ENCODE data around the gene CPVL.

The CPVL gene

GRCh38 chr7:29090836-29091601 lies 55.3 kb downstream of the CPVL start:
- no peak for DNase-seq (ENCODE audit: low spot score)

- DNase-seq (ENCODE audit: low spot score), result no peak
Measured at GRCh38 chr7:29090151-29090805, 56.1 kb downstream of the CPVL start.

DNA sequence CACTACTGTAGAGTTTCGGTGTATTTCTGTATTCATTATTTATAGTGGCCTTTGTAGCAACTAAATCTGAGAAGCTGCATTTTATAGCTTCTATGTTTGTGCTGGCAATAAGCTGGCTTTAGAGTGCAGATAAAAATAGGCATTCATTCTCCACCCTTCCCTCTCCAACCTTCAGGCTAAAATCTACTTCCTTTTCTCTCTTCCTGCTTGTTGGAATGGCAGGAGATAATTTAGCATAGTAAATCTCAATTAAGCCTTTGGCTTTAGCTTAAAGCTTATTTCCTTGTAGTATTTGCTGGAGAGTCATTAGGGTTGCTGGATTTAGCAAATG lies 58.5 kb downstream of the CPVL start:
- DNase-seq (ENCODE audit: low spot score), result no peak

GRCh38 chr7:29086545-29086944 lies 59.8 kb downstream of the CPVL start:
- DNase-seq (ENCODE audit: low spot score), result no peak

DNA sequence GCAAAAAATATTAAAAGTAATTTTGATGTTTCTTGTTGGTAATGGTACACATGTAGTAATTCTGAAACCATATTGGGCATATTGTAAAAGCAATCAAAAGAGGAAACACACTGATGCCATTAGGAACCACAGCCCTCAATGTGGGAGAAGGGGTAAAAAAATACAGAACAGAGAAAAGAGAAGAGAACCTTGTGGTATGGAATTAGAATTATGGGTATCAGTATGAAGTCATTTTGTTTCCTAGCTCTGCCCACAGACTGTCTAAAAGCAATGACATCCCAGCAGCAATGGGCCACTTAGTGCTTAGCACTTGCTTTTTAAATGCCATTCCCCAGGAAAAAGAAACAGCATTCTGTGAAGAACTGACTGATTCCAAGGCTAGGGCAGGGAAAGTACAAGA lies 61.5 kb downstream of the CPVL start:
- DNase-seq (ENCODE audit: low spot score), result no peak

DNA sequence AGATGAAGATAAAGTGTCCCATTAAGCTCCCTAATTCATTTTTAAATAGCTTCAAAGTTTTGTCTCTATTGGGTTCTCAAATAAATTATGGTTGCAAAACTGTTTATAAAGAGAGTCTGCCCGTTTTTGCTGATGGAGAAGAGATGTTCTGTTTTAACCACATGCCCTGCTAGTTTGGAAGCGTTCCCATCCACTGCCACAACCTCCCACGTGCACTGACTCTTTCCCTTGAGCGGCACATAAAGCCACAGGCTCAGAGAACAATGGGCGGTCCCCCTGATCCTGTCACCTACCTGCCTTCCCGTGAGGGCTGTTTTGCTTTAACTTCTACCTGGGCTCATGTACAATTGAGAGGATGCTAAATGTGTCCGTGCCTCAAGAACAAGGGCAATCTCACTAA lies 65.5 kb downstream of the CPVL start:
- DNase-seq (ENCODE audit: low spot score), result no peak

GRCh38 chr7:29078311-29079260 lies 67.8 kb downstream of the CPVL start:
- DNase-seq (ENCODE audit: low spot score), result no peak

GRCh38 chr7:29077854-29078253 lies 68.5 kb downstream of the CPVL start:
- DNase-seq (ENCODE audit: low spot score), result no peak

GRCh38 chr7:29077176-29077575 lies 69.2 kb downstream of the CPVL start:
- no peak for DNase-seq (ENCODE audit: low spot score)

- no peak for DNase-seq (ENCODE audit: low spot score)
Measured at GRCh38 chr7:29076631-29077030, 69.7 kb downstream of the CPVL start.

DNA sequence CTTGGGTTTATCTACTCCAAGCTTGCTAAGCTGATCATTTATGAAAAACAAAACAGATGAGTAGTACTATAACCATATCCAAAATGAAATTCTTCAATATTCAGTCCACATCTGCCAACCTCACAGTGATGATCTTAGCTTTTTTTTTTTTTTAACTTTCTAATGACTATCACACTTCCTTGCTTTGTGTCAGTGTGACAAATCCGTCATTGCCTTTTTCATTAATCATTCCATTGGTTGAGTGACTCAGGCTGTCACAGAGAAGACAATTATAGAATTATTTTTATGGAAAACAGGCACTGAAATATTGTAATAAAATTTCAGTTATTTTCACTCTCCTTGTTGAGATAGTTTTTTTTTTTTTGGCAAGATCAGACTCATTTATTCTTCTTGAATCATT lies 70.7 kb downstream of the CPVL start:
- no peak for DNase-seq (ENCODE audit: low spot score)

GRCh38 chr7:29071203-29071874 lies 75.0 kb downstream of the CPVL start:
- no peak for DNase-seq (ENCODE audit: low spot score)

DNA sequence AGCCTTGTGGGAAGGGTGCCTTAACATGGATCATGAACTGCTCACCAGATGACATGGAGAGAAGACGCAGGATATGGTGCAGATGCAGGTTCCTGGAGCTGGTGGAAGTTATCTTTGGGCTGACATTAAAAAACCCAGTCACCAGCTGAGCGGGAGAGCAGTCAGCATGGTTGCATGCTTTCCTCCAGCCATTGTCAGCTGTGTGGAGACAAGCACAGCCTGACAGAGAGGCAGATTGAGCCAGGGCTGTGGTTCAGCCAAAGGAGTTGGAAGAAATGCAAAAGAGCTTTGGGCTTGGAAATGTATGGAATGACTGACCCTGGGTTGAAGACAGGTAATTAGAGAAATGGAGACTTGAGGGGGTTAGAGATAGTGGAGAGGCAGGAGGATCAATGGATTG lies 79.7 kb downstream of the CPVL start:
- DNase-seq (ENCODE audit: low spot score), result no peak

- DNase-seq (ENCODE audit: low spot score), result no peak
Measured at GRCh38 chr7:29065181-29065857, 81.0 kb downstream of the CPVL start.

DNA sequence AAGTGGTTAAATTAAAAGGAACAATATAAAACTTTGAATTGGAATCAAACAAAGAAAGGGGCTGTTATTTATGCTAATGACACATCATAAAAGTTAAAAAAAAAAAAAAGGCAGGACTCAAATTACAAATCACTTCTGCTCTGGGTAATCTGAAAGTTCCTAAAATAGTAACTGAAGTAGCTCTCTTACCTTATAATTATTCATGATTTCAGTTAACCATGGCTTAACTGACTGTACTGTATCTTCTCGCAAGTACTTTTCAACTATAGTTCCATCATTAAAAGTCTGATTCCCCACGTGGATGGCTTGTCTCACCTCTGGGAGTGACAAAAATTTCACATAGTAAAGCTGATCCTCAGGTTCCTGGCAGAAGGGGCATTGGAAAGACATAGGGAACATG lies 82.5 kb downstream of the CPVL start:
- no peak for DNase-seq (ENCODE audit: low spot score)

DNA sequence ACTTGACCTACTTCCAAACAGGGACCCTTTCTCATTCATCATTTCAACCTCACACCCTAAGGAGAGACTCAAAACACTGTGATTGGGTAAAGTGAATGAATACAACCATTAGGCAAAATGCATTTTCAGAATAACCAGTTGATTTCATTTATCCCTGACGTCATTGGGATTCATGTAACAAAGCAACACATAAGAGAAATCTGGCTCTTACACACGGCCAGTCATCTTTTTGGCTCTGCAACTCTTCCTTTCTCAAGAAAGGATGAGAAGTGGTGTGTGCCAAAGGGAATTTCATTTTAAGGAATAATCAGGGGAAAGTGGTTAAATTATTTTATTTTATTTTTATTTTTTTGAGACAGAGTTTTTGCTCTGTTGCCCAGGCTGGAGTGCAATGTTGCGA lies 83.1 kb downstream of the CPVL start:
- no peak for DNase-seq (ENCODE audit: low spot score)

- no peak for DNase-seq (ENCODE audit: low spot score)
Measured at GRCh38 chr7:29053105-29053872, 93.0 kb downstream of the CPVL start.

DNA sequence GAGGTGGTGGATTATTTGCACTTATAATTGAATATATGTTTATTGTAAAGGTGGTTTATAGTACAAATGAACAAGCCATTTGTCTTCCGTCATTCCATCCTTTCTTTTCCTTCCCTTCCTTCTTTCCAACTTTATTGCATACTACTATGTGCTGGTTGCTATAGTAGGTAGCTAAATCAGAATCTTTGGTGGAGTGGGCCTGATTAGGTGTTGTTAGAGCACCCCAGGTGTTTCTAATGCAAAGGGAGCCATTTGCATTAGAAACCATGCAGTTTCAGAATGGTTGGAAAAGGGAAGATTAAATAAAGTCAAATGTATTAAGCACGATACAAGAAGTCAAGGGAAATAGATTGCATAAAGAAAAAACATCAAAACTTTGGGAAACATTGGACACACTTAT lies 99.4 kb downstream of the CPVL start:
- no peak for DNase-seq (ENCODE audit: low spot score)

DNA sequence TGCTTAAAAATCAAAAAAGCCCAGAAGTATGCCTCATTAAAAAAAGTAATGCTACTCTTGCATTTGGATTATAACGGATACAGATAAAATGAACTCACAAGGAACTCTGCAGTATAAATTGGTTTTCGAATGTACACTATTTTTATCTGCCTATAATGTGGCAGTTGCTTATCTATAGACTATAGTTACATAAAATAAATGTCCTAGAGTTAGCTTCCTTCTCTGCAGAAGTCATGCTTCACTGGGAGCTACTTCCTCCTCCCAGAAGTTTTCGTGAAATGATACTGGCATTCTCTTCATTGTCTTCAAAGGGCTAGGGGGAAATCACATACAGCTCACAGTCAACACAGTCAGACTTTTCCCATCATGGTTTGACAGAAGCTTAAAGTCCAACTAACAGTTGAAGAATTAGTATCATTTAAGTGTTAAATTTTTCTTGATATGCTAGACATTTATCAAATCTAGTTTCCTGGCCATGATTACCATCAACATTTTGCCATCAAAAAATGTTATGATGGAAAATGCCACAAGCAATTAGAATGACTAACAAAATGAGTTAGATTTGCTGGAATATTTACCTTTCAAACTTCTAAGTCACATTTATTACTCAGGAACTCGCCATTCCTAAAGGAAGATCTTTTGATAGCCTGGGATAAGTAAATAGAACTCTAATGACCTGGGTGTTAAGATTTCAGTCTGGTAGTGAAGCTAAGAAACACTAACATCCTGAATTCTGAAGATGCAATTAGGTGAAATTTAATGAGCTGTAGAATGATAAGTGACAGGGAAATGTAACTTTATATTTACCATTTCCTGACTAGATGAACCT lies 100.9 kb downstream of the CPVL start:
- DNase-seq (ENCODE audit: low spot score), result no peak

DNA sequence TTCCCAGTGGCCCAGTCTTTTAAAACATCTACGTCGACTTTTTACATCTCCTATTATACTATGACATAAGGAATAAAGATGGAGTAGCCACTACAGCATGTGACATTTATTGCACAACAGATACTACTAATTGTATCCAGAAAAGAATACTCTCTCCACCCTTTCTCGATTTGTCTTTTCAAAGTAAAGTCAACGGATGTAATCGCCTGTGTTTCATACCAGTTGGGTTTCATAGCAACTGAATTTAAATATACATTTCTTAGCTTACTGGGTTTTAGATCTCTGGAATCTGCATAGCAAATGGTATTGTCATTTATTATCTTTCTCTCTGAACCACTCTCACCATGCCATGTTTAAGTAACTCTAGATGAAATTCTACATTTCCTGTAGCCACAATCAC lies 101.8 kb downstream of the CPVL start:
- DNase-seq (ENCODE audit: low spot score), result no peak
